Measurements from ENCODE around the gene CCDC149. TPM values are rescaled to one million over a fixed set of nuclear protein-coding genes. Genes with fewer than 3 reads are reported as not detected.

CCDC149 gene
- total and polyA plus RNA-seq, 2 of the 8 experiments (the other 6 are each of a cell fraction or from before 2014, with no cell fraction given) = 2.2 to 5.6 TPM

DNA sequence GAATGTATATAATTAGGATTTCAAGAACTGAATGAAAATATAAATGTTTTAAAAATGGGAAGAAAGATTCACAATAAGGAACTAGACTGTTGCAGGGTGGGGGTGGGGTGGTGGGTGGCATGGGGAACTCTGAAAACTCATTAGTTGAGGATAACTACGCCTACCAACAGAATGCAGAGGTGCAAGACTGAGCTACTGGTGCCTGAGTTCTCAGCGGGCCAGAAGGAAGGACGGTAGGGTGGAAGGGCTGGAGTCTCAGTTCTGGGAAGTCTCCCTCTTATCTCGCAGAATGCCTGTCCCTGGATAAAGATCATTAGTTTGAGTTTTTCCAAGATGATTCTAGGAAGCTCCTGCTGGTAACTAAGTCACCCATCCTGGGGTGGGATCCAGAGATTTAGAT lies 118.8 kb downstream of the CCDC149 start:
- Histone ChIP-seq H3K23me2 (ENCODE audit: low read depth, low read length) (peaks cover 5% of the 10 kb centered on the region; the same call in 1 of the 2 replicates), H2BK15ac (ENCODE audit: low read length) (no peak overlapping the region), H4K91ac (replicated peaks; ENCODE audit: insufficient read length, low read length) (no peak overlapping the region), H3K4me2 (ENCODE audit: insufficient read depth in 1 of 2, low read depth in 2 of 2, low read length in 2 of 2) (peak overlapping the region in 1 of 2 experiments; percentile 56; a peak in 1 of 4 replicates), H4K8ac (ENCODE audit: extremely low read depth, insufficient read depth, low read length) (no peak overlapping the region), H3K9me3 (ENCODE audit: insufficient read depth in 2 of 2, low read depth in 1 of 2, low read length in 1 of 2) (no peaks in the 10 kb centered on the region), H2BK12ac (ENCODE audit: low read depth, low read length) (no peak overlapping the region), H3K79me2 (ENCODE audit: control insufficient read depth in 1 of 2, insufficient read depth in 2 of 2, low read length in 2 of 2) (no peaks in the 10 kb centered on the region), H4K5ac (ENCODE audit: insufficient read length, low read depth, low read length) (no peak overlapping the region), H3K79me1 (ENCODE audit: low read depth, low read length) (no peaks in the 10 kb centered on the region), H3K14ac (ENCODE audit: insufficient read length) (no peak overlapping the region), H3K56ac (replicated peaks; ENCODE audit: insufficient read length, low read depth, low read length) (no peak overlapping the region), H3K27me3 (replicated peaks in 1 of 4; ENCODE audit: control insufficient read depth in 3 of 4, extremely low read depth in 1 of 4, insufficient read depth in 3 of 4, low read length in 3 of 4) (peaks cover 2 to 19% (median 15%) of the 10 kb centered on the region in 4 experiments), H2BK20ac (ENCODE audit: low read length) (0 out of 2 replicates have a peak overlapping the region, but pooled peaks have one; percentile 29), H2AK5ac (ENCODE audit: low read depth, low read length) (no peak overlapping the region), H2AFZ (ENCODE audit: low read length) (no peak overlapping the region), H2BK5ac (ENCODE audit: low read depth, low read length) (no peak overlapping the region), H3K4me1 (replicated peaks in 1 of 4; ENCODE audit: control insufficient read depth in 3 of 4, insufficient read depth in 4 of 4, low read length in 3 of 4) (peaks cover 1 to 18% (median 7%) of the 10 kb centered on the region in 4 experiments; a peak in 5 of 7 replicates), H3K4ac (replicated peaks; ENCODE audit: insufficient read length, low read depth, low read length) (no peak overlapping the region), H2BK120ac (replicated peaks; ENCODE audit: low read depth, low read length) (no peak overlapping the region), H3K4me3 (ENCODE audit: extremely low read depth in 1 of 4, insufficient read depth in 2 of 4, low read depth in 3 of 4, low read length in 4 of 4) (no peak overlapping the region), H3K9ac (replicated peaks in 1 of 4; ENCODE audit: extremely low read depth in 1 of 4, low read depth in 3 of 4, low read length in 3 of 4) (no peak overlapping the region), H4K20me1 (replicated peaks in 1 of 2; ENCODE audit: control insufficient read depth in 1 of 2, insufficient read depth in 2 of 2, low read length in 2 of 2) (no peaks in the 10 kb centered on the region), H3K27ac (ENCODE audit: low read depth, low read length) (no peak overlapping the region), H3K18ac (ENCODE audit: extremely low read depth, low read length) (no peak overlapping the region), H3K23ac (ENCODE audit: insufficient read length) (no peak overlapping the region), H3K36me3 (ENCODE audit: control insufficient read depth in 2 of 4, insufficient read depth in 4 of 4, low read length in 3 of 4) (no peaks in the 10 kb centered on the region)
- FAIRE-seq (no peak), DNase-seq (ENCODE audit: low read depth in 1 of 2, low spot score in 2 of 2) (no peak)
- POLR2A ChIA-PET (ENCODE audit: partially characterized antibody) = interaction anchor here (1.0 to 1.9 kb wide), 4 partner anchors 11 to 281 kb away, joined by 3 to 5 read pairs (median 4); partner anchors contain the start of gene DHX15
- CTCF ChIA-PET (ENCODE audit: partially characterized antibody) = interaction anchor here (0.8 to 4.5 kb wide), 39 partner anchors 10 to 445 kb away, joined by 3 to 25 read pairs (median 4); no protein-coding TSS in a partner anchor
- WGBS, 2 experiments (ENCODE audit: extremely low coverage in 1 of 2, insufficient coverage in 1 of 2, insufficient read length in 1 of 2, insufficient replicate concordance in 2 of 2, low coverage in 1 of 2, low lambda C conversion rate in 2 of 2, missing lambda C conversion rate in 1 of 2) = 75% methylated on average over 4 of the region's 4 CpGs; no CpG with 5 or more reads in 1 of the 2 experiments
- no peak for TF ChIP-seq SP1 (IDR thresholded peaks at IDR 0.05; ENCODE audit: low read depth, low read length)
- no peak for TF ChIP-seq CTBP2 (IDR thresholded peaks at IDR 0.05; ENCODE audit: borderline replicate concordance, insufficient read depth, insufficient read length, low read length)
- TF ChIP-seq RXRA (IDR thresholded peaks at IDR 0.05; ENCODE audit: insufficient read depth, low read depth, low read length) = no peak
- TF ChIP-seq POLR2AphosphoS5 (IDR thresholded peaks at IDR 0.05; ENCODE audit: low read depth, low read length) = no peak
